Neuronal stem cell (in vitro differentiated cells): ENCODE measurements around the gene C1QL1.

ENCODE experiments used
- DNase-seq: peaks from one replicate; pipeline ENCODE4 v3.0.0-alpha.2; 2013; ENCODE audit warnings: low spot score
- H2AFZ ChIP-seq: one replicate; pipeline ENCODE4 v1.6.1; 2013; ENCODE audit warnings: mild to moderate bottlenecking, low read length, inconsistent platforms
- H2AK5ac ChIP-seq: 2 replicates; pipeline ENCODE4 v1.6.1; 2013; ENCODE audit warnings: low read depth, mild to moderate bottlenecking, inconsistent platforms, low read length, moderate library complexity, mixed read lengths
- H2BK120ac ChIP-seq: 2 replicates; pipeline ENCODE4 v1.6.1; 2013; ENCODE audit warnings: low read depth, mild to moderate bottlenecking, inconsistent platforms, low read length, moderate library complexity, mixed read lengths
- H2BK12ac ChIP-seq: one replicate; pipeline ENCODE4 v1.6.1; 2013; ENCODE audit warnings: low read length, inconsistent platforms
- H2BK15ac ChIP-seq: 2 replicates; pipeline ENCODE4 v1.6.1; 2013; ENCODE audit warnings: mild to moderate bottlenecking, low read length, inconsistent platforms, mixed read lengths
- H2BK5ac ChIP-seq: one replicate; pipeline ENCODE4 v1.6.1; 2013; ENCODE audit warnings: inconsistent platforms, mild to moderate bottlenecking, low read length, moderate library complexity
- H3K14ac ChIP-seq: one replicate; pipeline ENCODE4 v1.6.1; 2013; ENCODE audit warnings: low read length, inconsistent platforms
- H3K18ac ChIP-seq: 2 replicates; pipeline ENCODE4 v1.6.1; 2013; ENCODE audit warnings: low read length, inconsistent platforms
- H3K23ac ChIP-seq: 2 replicates; pipeline ENCODE4 v1.6.1; 2013; ENCODE audit warnings: low read depth, mild to moderate bottlenecking, mixed read lengths, low read length, inconsistent platforms; ENCODE audit not compliant: poor library complexity
- H3K27ac ChIP-seq: replicated peaks from 3 replicates; pipeline ENCODE4 v1.5.1; 2013; ENCODE audit warnings: low read length, inconsistent platforms
- H3K27me3 ChIP-seq, 3 experiments: 2 replicates each; pipeline ENCODE4 v1.6.1; 2013; ENCODE audit warnings: low read length in 3 of 3, mild to moderate bottlenecking in 2 of 3, inconsistent platforms in 1 of 3, low read depth in 1 of 3, mixed read lengths in 1 of 3, moderate library complexity in 1 of 3; ENCODE audit not compliant: control insufficient read depth in 3 of 3, insufficient read depth in 3 of 3
- H3K36me3 ChIP-seq, 2 donors: replicated peaks in 1 of 2; 2 replicates each; pipeline ENCODE4 v1.6.1; 2013; ENCODE audit warnings: low read length in 2 of 2; ENCODE audit not compliant: control insufficient read depth in 2 of 2, insufficient read depth in 2 of 2
- H3K4ac ChIP-seq: 2 replicates; pipeline ENCODE4 v1.6.1; 2013; ENCODE audit warnings: inconsistent platforms, mild to moderate bottlenecking, low read length, moderate library complexity
- H3K4me1 ChIP-seq, 2 donors: 1 replicate in 1 of 2; 2 replicates in 1 of 2; pipeline ENCODE4 v1.6.1; 2013; ENCODE audit warnings: low read length in 2 of 2, low read depth in 1 of 2; ENCODE audit not compliant: control insufficient read depth in 2 of 2, insufficient read depth in 1 of 2
- H3K4me2 ChIP-seq: one replicate; pipeline ENCODE4 v1.6.1; 2013; ENCODE audit warnings: mild to moderate bottlenecking, low read length, inconsistent platforms; ENCODE audit not compliant: insufficient read depth, poor library complexity, severe bottlenecking
- H3K4me3 ChIP-seq, 2 donors: 2 replicates each; pipeline ENCODE4 v1.5.1; 2013; ENCODE audit warnings: low read length in 2 of 2, mild to moderate bottlenecking in 2 of 2, inconsistent platforms in 1 of 2, moderate library complexity in 1 of 2
- H3K79me1 ChIP-seq: one replicate; pipeline ENCODE4 v1.6.1; 2013; ENCODE audit warnings: low read depth, mild to moderate bottlenecking, inconsistent platforms, low read length, moderate library complexity
- H3K9ac ChIP-seq: one replicate; pipeline ENCODE4 v1.6.1; 2013; ENCODE audit warnings: mild to moderate bottlenecking, low read depth, low read length, inconsistent platforms; ENCODE audit not compliant: poor library complexity
- H3K9me3 ChIP-seq, 2 donors: replicated peaks in 1 of 2; 2 replicates each; pipeline versions ENCODE3 to v1.6.1; 2013; ENCODE audit warnings: low read length in 2 of 2, mild to moderate bottlenecking in 2 of 2, inconsistent platforms in 1 of 2, low read depth in 1 of 2, mixed read lengths in 1 of 2, moderate library complexity in 1 of 2; ENCODE audit not compliant: control insufficient read depth in 2 of 2, insufficient read depth in 1 of 2
- H4K8ac ChIP-seq: one replicate; pipeline ENCODE4 v1.6.1; 2013; ENCODE audit warnings: low read depth, mild to moderate bottlenecking, inconsistent platforms, low read length, moderate library complexity
- H4K91ac ChIP-seq: one replicate; pipeline ENCODE4 v1.6.1; 2013; ENCODE audit warnings: low read length, low read depth, mild to moderate bottlenecking, inconsistent platforms; ENCODE audit not compliant: poor library complexity
- WGBS, 2 donors: extraction: QIAGEN DNeasy Blood & Tissue Kit; methylation state at CpG; one replicate each; pipeline ENCODE4 v1.1.7; 2013; ENCODE audit warnings: missing lambda C conversion rate in 2 of 2, mixed read lengths in 1 of 2; ENCODE audit not compliant: insufficient read length in 2 of 2, insufficient replicate concordance in 1 of 2; ENCODE audit errors: extremely low coverage in 2 of 2; 5-methylcytosine and 5-hydroxymethylcytosine counted together

C1QL1 gene

GRCh38 chr17:44989552-44990138 is 21.5 kb upstream of the C1QL1 start:
- Histone ChIP-seq H4K8ac (no peak overlapping the region), H2BK5ac (no peak overlapping the region), H2BK12ac (no peak overlapping the region), H2AK5ac (peak overlapping the region; percentile 89), H3K4me3 (no peak overlapping the region), H3K4ac (no peak overlapping the region), H4K91ac (peak overlapping the region; percentile 57), H3K4me1 (peaks cover 6 to 12% of the 10 kb centered on the region in 2 donors), H2BK15ac (peak overlapping the region; percentile 15), H3K9me3 (no peaks in the 10 kb centered on the region), H3K14ac (no peak overlapping the region), H3K27ac (no peak overlapping the region), H3K36me3 (no peaks in the 10 kb centered on the region), H3K23ac (peak overlapping the region; percentile 68), H3K9ac (peak overlapping the region; percentile 12), H2AFZ (no peak overlapping the region), H3K18ac (peak overlapping the region; percentile 44), H3K27me3 (peaks cover 0 to 40% (median 6%) of the 10 kb centered on the region in 3 experiments), H3K4me2 (no peak overlapping the region), H2BK120ac (no peak overlapping the region), H3K79me1 (no peaks in the 10 kb centered on the region)
- no peak for DNase-seq
- WGBS, 2 donors, result no CpG with 5 or more reads among the region's 17 CpGs

DNA sequence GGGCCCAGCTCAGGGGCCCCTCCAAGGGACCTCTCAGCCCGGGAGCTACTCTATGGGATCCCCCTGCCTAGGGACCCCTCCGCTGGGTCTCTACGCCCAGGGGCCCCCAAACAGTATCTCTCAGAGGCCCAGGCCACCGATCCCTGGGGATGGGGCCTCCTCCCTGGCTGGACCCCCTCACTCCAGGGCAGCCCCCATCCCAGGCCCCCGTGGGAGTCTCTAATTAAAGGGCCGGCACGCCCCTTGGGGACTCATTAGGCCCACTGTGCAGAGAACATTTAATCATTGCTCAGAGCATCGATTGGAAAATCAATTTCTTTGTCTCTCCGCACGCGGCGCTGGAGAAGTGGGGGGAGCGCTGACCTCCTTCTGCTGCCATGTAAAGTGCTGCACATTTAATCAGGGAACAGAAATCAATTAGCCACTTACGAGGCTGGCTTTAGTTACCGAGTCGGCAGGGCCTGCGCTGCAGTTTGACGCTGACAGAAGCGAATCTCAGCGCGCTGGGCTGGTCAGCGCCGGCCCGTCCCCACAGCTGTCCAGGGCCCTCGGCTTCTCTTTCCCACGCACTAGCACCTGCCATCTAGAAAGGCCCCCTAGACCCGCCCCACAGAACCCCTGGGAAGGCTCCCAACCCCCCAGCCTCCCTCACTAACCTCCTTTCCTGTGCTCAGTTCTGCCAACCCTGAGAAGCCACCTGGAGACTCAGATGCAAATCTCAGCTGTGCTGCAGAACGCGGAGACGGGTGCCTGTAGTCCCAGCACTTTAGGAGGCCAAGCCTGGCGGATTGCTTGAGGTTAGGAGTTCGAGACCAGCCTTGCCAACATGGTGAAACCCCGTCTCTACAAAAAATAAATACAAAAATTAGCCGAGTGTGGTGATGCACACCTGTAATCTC is 20.2 kb upstream of the C1QL1 start:
- Histone ChIP-seq H2AK5ac (peak overlapping the region; percentile 100), H3K23ac (peak overlapping the region; percentile 13), H3K79me1 (no peaks in the 10 kb centered on the region), H2BK5ac (peak overlapping the region; percentile 72), H2BK15ac (peak overlapping the region; percentile 84), H3K9ac (no peak overlapping the region), H4K91ac (no peak overlapping the region), H3K4me2 (peak overlapping the region; percentile 42), H3K9me3 (no peaks in the 10 kb centered on the region), H3K27ac (peak overlapping the region; percentile 46), H3K27me3 (peaks cover 0 to 28% (median 6%) of the 10 kb centered on the region in 3 experiments), H2BK12ac (peak overlapping the region; percentile 63), H2AFZ (peak overlapping the region; percentile 96), H3K4ac (peak overlapping the region; percentile 81), H2BK120ac (peak overlapping the region; percentile 78), H3K18ac (peak overlapping the region; percentile 94), H4K8ac (peak overlapping the region; percentile 23), H3K4me1 (peaks cover 6 to 14% of the 10 kb centered on the region in 2 donors), H3K4me3 (peak overlapping the region in 1 of 2 donors; percentile 34), H3K14ac (no peak overlapping the region), H3K36me3 (no peaks in the 10 kb centered on the region)
- DNase-seq, result no peak
- no CpG with 5 or more reads among the region's 34 CpGs for whole genome bisulfite sequencing, 2 donors

DNA sequence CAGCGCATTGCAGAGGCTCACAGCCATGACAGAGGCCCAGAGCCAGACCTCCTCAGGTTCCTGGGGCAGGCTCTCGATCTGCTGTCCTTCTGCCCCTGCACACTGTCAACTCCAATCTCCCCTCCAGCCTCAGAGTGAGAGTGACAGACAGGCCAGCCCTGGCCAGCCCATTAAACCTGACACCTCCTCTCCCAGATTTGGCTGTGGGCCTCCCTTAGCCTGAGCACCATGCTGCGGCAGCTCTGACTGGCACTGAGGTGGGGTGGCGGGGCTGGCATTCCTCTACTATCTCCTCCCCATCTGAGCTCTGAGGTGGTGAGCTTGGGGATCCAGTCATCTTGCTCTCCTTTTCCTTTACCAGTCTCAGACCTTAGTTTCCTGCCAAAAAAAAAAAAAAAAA is 15.5 kb upstream of the C1QL1 start:
- Histone ChIP-seq H3K27me3 (peaks cover 0 to 12% (median 2%) of the 10 kb centered on the region in 3 experiments), H2BK120ac (no peak overlapping the region), H4K91ac (no peak overlapping the region), H2AK5ac (no peak overlapping the region), H4K8ac (no peak overlapping the region), H3K4ac (no peak overlapping the region), H2BK5ac (no peak overlapping the region), H2AFZ (no peak overlapping the region), H3K14ac (no peak overlapping the region), H3K36me3 (no peaks in the 10 kb centered on the region), H3K79me1 (no peaks in the 10 kb centered on the region), H3K27ac (no peak overlapping the region), H3K4me2 (no peak overlapping the region), H3K23ac (no peak overlapping the region), H3K4me3 (peak overlapping the region in 1 of 2 donors; percentile 18), H3K9me3 (peaks cover 0 to 2% of the 10 kb centered on the region in 2 donors), H2BK12ac (no peak overlapping the region), H2BK15ac (peak overlapping the region; percentile 4), H3K4me1 (peaks cover 22 to 25% of the 10 kb centered on the region in 2 donors), H3K18ac (no peak overlapping the region), H3K9ac (peak overlapping the region; percentile 63)
- no CpG with 5 or more reads among the region's 4 CpGs for WGBS, 2 donors
- no peak for DNase-seq
